H1 (cell line): ENCODE data around the gene FAM72B.
"Not testable (repeated sequence)": the region's sequence is repeated elsewhere in the genome, so short reads cannot be mapped to it uniquely, and the experiment has no call there.

ENCODE experiments used
- BACH1 ChIP-seq: IDR thresholded peaks from 2 replicates; pipeline ENCODE4 v1.6.1; 2012; ENCODE audit warnings: low read length, improper control_type of control experiment
- CHD7 ChIP-seq: fragments of 300-600 bp; sonication (generic); IDR thresholded peaks from 2 replicates; pipeline ENCODE4 v1.7.1; 2012; ENCODE audit warnings: low read length, moderate library complexity, mild to moderate bottlenecking, inconsistent platforms; ENCODE audit not compliant: insufficient replicate concordance
- EP300 ChIP-seq, 2 experiments: IDR thresholded peaks; 1 replicate in 1 of 2; 2 replicates in 1 of 2; pipeline ENCODE4 v1.6.1; 2011 to 2012; ENCODE audit warnings: low read depth in 2 of 2, low read length in 2 of 2, mild to moderate bottlenecking in 2 of 2, borderline replicate concordance in 1 of 2, inconsistent platforms in 1 of 2, moderate library complexity in 1 of 2
- JUN ChIP-seq: IDR thresholded peaks from 2 replicates; pipeline ENCODE4 v1.6.1; 2011; ENCODE audit warnings: low read depth, mild to moderate bottlenecking, improper control_type of control experiment, low read length
- PHF8 ChIP-seq: fragments of 200-600 bp; sonication (generic); conservative IDR thresholded peaks from 2 replicates; pipeline ENCODE4 v1.7.1; 2012; ENCODE audit warnings: low read depth, mild to moderate bottlenecking, inconsistent platforms, low read length, moderate library complexity
- RAD21 ChIP-seq, 2 experiments: IDR thresholded peaks in 1 of 2; conservative IDR thresholded peaks in 1 of 2; 2 replicates each; pipeline ENCODE4 v1.6.1; 2011; ENCODE audit warnings: low read depth in 2 of 2, low read length in 2 of 2, improper control_type of control experiment in 1 of 2, inconsistent platforms in 1 of 2, mild to moderate bottlenecking in 1 of 2, moderate library complexity in 1 of 2
- SRF ChIP-seq: IDR thresholded peaks from 2 replicates; pipeline ENCODE4 v1.6.1; 2011; ENCODE audit warnings: mild to moderate bottlenecking, low read depth, low read length, moderate library complexity
- SUZ12 ChIP-seq: fragments of 200-600 bp; sonication (generic); IDR thresholded peaks from 2 replicates; pipeline ENCODE4 v1.6.1; 2012; ENCODE audit warnings: mild to moderate bottlenecking, inconsistent platforms, low read length, moderate library complexity, mixed read lengths
- TBP ChIP-seq: IDR thresholded peaks from 2 replicates; pipeline ENCODE4 v1.6.1; 2011; ENCODE audit warnings: low read depth, low read length, improper control_type of control experiment
- TF ChIP-seq, protein P1 (sequence below), 3 experiments: IDR thresholded peaks; 1 replicate in 2 of 3; 2 replicates in 1 of 3; pipeline versions ENCODE4 v1.5.1 to v1.6.1; 2011; ENCODE audit warnings: low read length in 3 of 3, mild to moderate bottlenecking in 3 of 3, inconsistent platforms in 2 of 3, low read depth in 1 of 3, moderate library complexity in 1 of 3; ENCODE audit not compliant: insufficient read depth in 1 of 3; ENCODE audit errors: control extremely low read depth in 1 of 3

DNA sequence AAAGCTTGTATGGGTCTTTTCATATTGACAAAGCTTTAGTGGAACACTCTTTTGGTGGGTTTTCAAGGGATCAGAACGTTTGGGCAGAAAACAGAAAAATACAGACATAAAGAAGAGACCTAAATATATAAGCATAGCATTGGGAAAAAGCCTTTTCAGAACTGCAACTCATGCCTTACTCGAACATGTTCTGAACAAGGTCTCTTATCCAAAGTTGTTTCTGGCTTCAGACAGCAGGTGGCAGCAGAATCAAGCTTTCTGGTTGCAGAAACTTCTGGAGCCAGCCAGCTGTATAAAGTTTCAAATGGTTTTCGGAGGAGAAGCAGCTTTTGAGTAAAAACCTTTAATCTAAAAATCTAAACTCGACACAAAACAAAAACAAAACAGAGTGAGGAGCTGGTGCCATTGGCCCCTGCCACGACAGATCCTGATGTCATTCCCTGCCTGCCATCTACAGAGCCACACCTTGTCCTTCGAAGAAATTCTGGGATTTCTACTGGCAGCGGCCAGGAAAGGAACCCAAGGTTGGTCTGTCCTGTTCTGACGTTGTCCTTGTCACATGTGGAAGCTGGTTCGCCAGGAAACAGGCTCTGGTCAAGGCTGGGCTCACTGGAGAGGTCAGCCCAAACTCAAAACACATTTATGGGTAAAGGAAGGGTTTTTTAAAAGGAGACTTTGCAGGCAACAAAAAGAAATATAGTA, 35.5 kb downstream of the FAM72B start:
- TF ChIP-seq PHF8; RAD21 (IDR thresholded peaks at IDR 0.05 in 1 of 2, conservative IDR thresholded peaks at IDR 0.05 in 1 of 2; ENCODE audit: low read depth in 2 of 2, low read length in 2 of 2); SUZ12; TBP; JUN; EP300 (IDR thresholded peaks at IDR 0.05; ENCODE audit: borderline replicate concordance in 1 of 2, low read depth in 2 of 2, low read length in 2 of 2); CHD7; SRF; BACH1: not testable (repeated sequence)
- TF ChIP-seq, protein P1, sequence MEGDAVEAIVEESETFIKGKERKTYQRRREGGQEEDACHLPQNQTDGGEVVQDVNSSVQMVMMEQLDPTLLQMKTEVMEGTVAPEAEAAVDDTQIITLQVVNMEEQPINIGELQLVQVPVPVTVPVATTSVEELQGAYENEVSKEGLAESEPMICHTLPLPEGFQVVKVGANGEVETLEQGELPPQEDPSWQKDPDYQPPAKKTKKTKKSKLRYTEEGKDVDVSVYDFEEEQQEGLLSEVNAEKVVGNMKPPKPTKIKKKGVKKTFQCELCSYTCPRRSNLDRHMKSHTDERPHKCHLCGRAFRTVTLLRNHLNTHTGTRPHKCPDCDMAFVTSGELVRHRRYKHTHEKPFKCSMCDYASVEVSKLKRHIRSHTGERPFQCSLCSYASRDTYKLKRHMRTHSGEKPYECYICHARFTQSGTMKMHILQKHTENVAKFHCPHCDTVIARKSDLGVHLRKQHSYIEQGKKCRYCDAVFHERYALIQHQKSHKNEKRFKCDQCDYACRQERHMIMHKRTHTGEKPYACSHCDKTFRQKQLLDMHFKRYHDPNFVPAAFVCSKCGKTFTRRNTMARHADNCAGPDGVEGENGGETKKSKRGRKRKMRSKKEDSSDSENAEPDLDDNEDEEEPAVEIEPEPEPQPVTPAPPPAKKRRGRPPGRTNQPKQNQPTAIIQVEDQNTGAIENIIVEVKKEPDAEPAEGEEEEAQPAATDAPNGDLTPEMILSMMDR (IDR thresholded peaks at IDR 0.05; ENCODE audit: control extremely low read depth in 1 of 3, insufficient read depth in 1 of 3, low read depth in 1 of 3, low read length in 3 of 3) = not testable (repeated sequence)
